GM12878 (cell line): Measurements from ENCODE around the gene CHD6. TPM values are rescaled to one million over a fixed set of nuclear protein-coding genes. Genes with fewer than 3 reads are reported as not detected.

Experiments used
- ATAC-seq: fragments of 200-7000 bp; cut with Tn5 transposase; 3 replicates; pipeline ENCODE4 v1.9.1; 2020; ENCODE audit warnings: mild to moderate bottlenecking, moderate library complexity
- BruUV-seq: library from RNA; stranded (reverse); fragments of 400-500 nt; replicated peaks from 2 replicates; lab custom pipeline; 2021; lab: Mats Ljungman, UMichigan
- CTCF ChIA-PET: fragments of 300-600 bp; sonication (Branson Sonifier 250); formaldehyde crosslinking; extraction: SDS; loops from one replicate; lab custom pipeline; 2021; ENCODE audit warnings: inconsistent platforms; lab: Yijun Ruan, JAX
- POLR2A ChIA-PET: fragments of 350-600 bp; formaldehyde crosslinking; extraction: SDS; loops from one replicate; lab custom pipeline; 2021; ENCODE audit warnings: inconsistent platforms; lab: Charles Lee
- RAD21 ChIA-PET: fragments of 300-600 bp; sonication (Branson Sonifier 250); formaldehyde crosslinking; loops from one replicate; lab custom pipeline; 2023; ENCODE audit warnings: antibody characterized with exemption; ENCODE audit not compliant: unreplicated experiment; lab: Charles Lee
- SMC1A ChIA-PET: fragments of 300-600 bp; sonication (Branson Sonifier 250); formaldehyde crosslinking; loops from one replicate; lab custom pipeline; 2023; ENCODE audit not compliant: unreplicated experiment, uncharacterized antibody; lab: Charles Lee
- DNase-seq: peaks from one replicate; pipeline ENCODE4 v3.0.0-alpha.2; 2011; ENCODE audit warnings: low read depth, low spot score
- FAIRE-seq: peaks from 3 replicates; lab custom pipeline; 2011; peaks lifted over from hg19 to GRCh38; lab: Jason Lieb, UNC
- H2AFZ ChIP-seq: 2 replicates; pipeline ENCODE4 v1.6.0; 2011; ENCODE audit warnings: low read depth, low read length, control low read depth; ENCODE audit not compliant: control insufficient read depth
- H3K27ac ChIP-seq: 2 replicates; pipeline ENCODE4 v1.5.1; 2011; ENCODE audit warnings: control low read depth; ENCODE audit not compliant: control insufficient read depth, insufficient read depth
- H3K27me3 ChIP-seq, 2 experiments: replicated peaks in 1 of 2; 2 replicates each; pipeline versions ENCODE4 v1.6.0 to v1.6.1; 2011; ENCODE audit warnings: low read length in 1 of 2; ENCODE audit not compliant: control insufficient read depth in 2 of 2, insufficient read depth in 2 of 2
- H3K36me3 ChIP-seq, 2 experiments: 2 replicates each; pipeline ENCODE4 v1.5.1; 2011; ENCODE audit warnings: low read length in 1 of 2; ENCODE audit not compliant: control insufficient read depth in 2 of 2, insufficient read depth in 2 of 2
- H3K4me1 ChIP-seq: 2 replicates; pipeline ENCODE4 v1.6.1; 2011; ENCODE audit warnings: mild to moderate bottlenecking, low read length, moderate library complexity, mixed read lengths; ENCODE audit not compliant: control insufficient read depth, insufficient read depth
- H3K4me2 ChIP-seq: 2 replicates; pipeline ENCODE4 v1.6.0; 2011; ENCODE audit warnings: control low read depth; ENCODE audit not compliant: control insufficient read depth, insufficient read depth
- H3K4me3 ChIP-seq: fragments of 200-600 bp; sonication (generic); 2 replicates; pipeline ENCODE4 v1.5.1; 2016
- H3K79me2 ChIP-seq: 2 replicates; pipeline ENCODE4 v1.6.0; 2011; ENCODE audit warnings: low read length; ENCODE audit not compliant: control insufficient read depth, insufficient read depth
- H3K9ac ChIP-seq: 2 replicates; pipeline ENCODE4 v1.8.0; 2011; ENCODE audit warnings: low read length, control low read depth, mixed read lengths; ENCODE audit not compliant: control insufficient read depth, insufficient read depth
- H3K9me3 ChIP-seq: replicated peaks from 3 replicates; pipeline ENCODE4 v1.5.1; 2011; ENCODE audit warnings: mild to moderate bottlenecking, low read length; ENCODE audit not compliant: control insufficient read depth, insufficient read depth
- H4K20me1 ChIP-seq: 2 replicates; pipeline ENCODE4 v1.6.0; 2011; ENCODE audit not compliant: control insufficient read depth, insufficient read depth
- BHLHE40 ChIP-seq, 2 experiments: fragments of 450-650 bp in 1 of 2; IDR thresholded peaks; 2 replicates each; pipeline ENCODE4 v1.6.1; 2011 to 2017; ENCODE audit warnings: low read depth in 2 of 2, borderline replicate concordance in 1 of 2, improper control_type of control experiment in 1 of 2, low read length in 1 of 2, mild to moderate bottlenecking in 1 of 2
- HDAC2 ChIP-seq: fragments of 200-600 bp; sonication (generic); IDR thresholded peaks from 2 replicates; pipeline ENCODE4 v1.6.1; 2017
- IKZF2 ChIP-seq, 2 experiments: fragments of 450-650 bp; IDR thresholded peaks; 2 replicates each; pipeline ENCODE4 v1.6.1; 2017; ENCODE audit warnings: mild to moderate bottlenecking in 2 of 2, moderate library complexity in 2 of 2
- JUNB ChIP-seq: IDR thresholded peaks from 2 replicates; pipeline ENCODE4 v1.6.1; 2016; ENCODE audit warnings: antibody characterized with exemption, mild to moderate bottlenecking
- MLLT1 ChIP-seq: fragments of 450-650 bp; IDR thresholded peaks from 2 replicates; pipeline ENCODE4 v1.6.1; 2016; ENCODE audit warnings: mild to moderate bottlenecking
- MTA2 ChIP-seq: fragments of 450-650 bp; IDR thresholded peaks from 2 replicates; pipeline ENCODE4 v1.6.1; 2016; ENCODE audit warnings: low read depth, mild to moderate bottlenecking, moderate library complexity
- PML ChIP-seq: IDR thresholded peaks from 2 replicates; pipeline ENCODE4 v1.6.1; 2012; ENCODE audit warnings: low read length, inconsistent platforms
- SREBF2 ChIP-seq: IDR thresholded peaks from 2 replicates; pipeline ENCODE4 v1.6.1; 2012; ENCODE audit warnings: mild to moderate bottlenecking, low read length
- WRNIP1 ChIP-seq: IDR thresholded peaks from 2 replicates; pipeline ENCODE4 v1.6.1; 2011; ENCODE audit warnings: low read depth, low read length, improper control_type of control experiment, borderline replicate concordance
- WGBS: methylation state at CpG from one replicate; pipeline ENCODE4 v1.1.6; 2016; ENCODE audit warnings: low lambda C conversion rate; ENCODE audit not compliant: insufficient replicate concordance, insufficient coverage; ENCODE audit errors: missing lambda C conversion rate; 5-methylcytosine and 5-hydroxymethylcytosine counted together
- in situ Hi-C: fragments of 300-500 bp; cut with MboI; formaldehyde crosslinking; loops from 9 replicates; pipeline ENCODE4 v1.14.3; 2018; ENCODE audit warnings: mixed read lengths
- intact Hi-C: fragments of 100-400 bp; cut with micrococcal nuclease; formaldehyde crosslinking; loops from one replicate; pipeline ENCODE4 v1.14.2; 2022; ENCODE audit not compliant: unreplicated experiment
- polyA plus RNA-seq, 11 experiments: library from polyadenylated mRNA; depleted of rRNA in 4 of 11; unstranded in 6 of 11; stranded (reverse) in 5 of 11; fragments of >200 nt; fragmentation: Nextera tagmentation in 4 of 11; fragmentation: Illumina TruSeq in 1 of 11; extraction: Ambion mirVana in 4 of 11; extraction: Trizol in 1 of 11; gene quantifications; 1 replicate in 1 of 11; 2 replicates in 10 of 11; pipeline versions ENCODE4 v1.2.1 to v1.2.3, GENCODE V29; 2011 to 2016; ENCODE audit warnings: inconsistent platforms in 2 of 11, missing spikeins in 2 of 11, low read depth in 1 of 11
- total RNA-seq, 4 experiments: library from RNA; depleted of rRNA in 3 of 4; stranded (reverse); fragments of >200 nt in 3 of 4; fragmentation: Illumina TruSeq in 1 of 4; extraction: Trizol in 1 of 4; gene quantifications; 2 replicates each; pipeline versions ENCODE4 v1.2.1 to v1.2.3, GENCODE V29; 2013 to 2021
- TF ChIP-seq, protein P1 (sequence below): fragments of 450-650 bp; IDR thresholded peaks from 2 replicates; pipeline ENCODE4 v1.6.1; 2016; ENCODE audit warnings: mild to moderate bottlenecking
- TF ChIP-seq, protein P2 (sequence below): fragments of 450-650 bp; IDR thresholded peaks from 2 replicates; pipeline ENCODE4 v1.6.1; 2017; ENCODE audit warnings: low read depth, mild to moderate bottlenecking, moderate library complexity

Gene CHD6
- total and polyA plus RNA-seq, 10 of the 15 experiments (the other 5 are each of a cell fraction or from before 2014, with no cell fraction given) = 4.3 to 25.5 (median 17.1) TPM

GRCh38 chr20:41553142-41553879 lies 64.9 kb downstream of the CHD6 start:
- Histone ChIP-seq H3K4me1 (0 out of 2 replicates have a peak, but pooled peaks cover 4% of the 10 kb centered on the region), H4K20me1 (no peaks in the 10 kb centered on the region), H3K4me3 (no peak overlapping the region), H3K9me3 (peaks cover 5% of the 10 kb centered on the region; the same call in 2 of the 3 replicates), H3K79me2 (peaks cover 10% of the 10 kb centered on the region), H3K27me3 (no peaks in the 10 kb centered on the region), H3K27ac (peak overlapping the region; percentile 41), H3K9ac (no peak overlapping the region), H3K4me2 (peak overlapping the region; percentile 15; the same call in 1 of the 2 replicates)
- intact Hi-C loops (no loop called here), in situ Hi-C loops (no loop called here)
- ChIA-PET SMC1A (interaction anchor here (0.8 to 3.9 kb wide), 10 partner anchors 9 to 88 kb away, joined by 3 to 12 read pairs (median 3); no protein-coding TSS in a partner anchor), CTCF (interaction anchor here (0.7 to 1.6 kb wide), 3 partner anchors 10 to 18 kb away, joined by 3 to 7 read pairs (median 3); no protein-coding TSS in a partner anchor), POLR2A (interaction anchor here (0.9 to 2.3 kb wide), 4 partner anchors 18 to 68 kb away, joined by 3 to 7 read pairs (median 4); partner anchors contain the start of gene CHD6), RAD21 (interaction anchor here (0.8 to 4.3 kb wide), 5 partner anchors 10 to 64 kb away, joined by 3 to 33 read pairs (median 6); partner anchors contain the start of gene CHD6)
- no peak for FAIRE-seq
- peak; percentile 84 for ATAC-seq
- WGBS = 67% methylated on average over 9 of the region's 9 CpGs
- no peak for DNase-seq
- peak; percentile 52; the same call in 1 of the 2 replicates for TF ChIP-seq JUNB
- TF ChIP-seq MTA2 = peak; percentile 26; the same call in 1 of the 2 replicates
- TF ChIP-seq PML = no peak
- TF ChIP-seq, protein P1, sequence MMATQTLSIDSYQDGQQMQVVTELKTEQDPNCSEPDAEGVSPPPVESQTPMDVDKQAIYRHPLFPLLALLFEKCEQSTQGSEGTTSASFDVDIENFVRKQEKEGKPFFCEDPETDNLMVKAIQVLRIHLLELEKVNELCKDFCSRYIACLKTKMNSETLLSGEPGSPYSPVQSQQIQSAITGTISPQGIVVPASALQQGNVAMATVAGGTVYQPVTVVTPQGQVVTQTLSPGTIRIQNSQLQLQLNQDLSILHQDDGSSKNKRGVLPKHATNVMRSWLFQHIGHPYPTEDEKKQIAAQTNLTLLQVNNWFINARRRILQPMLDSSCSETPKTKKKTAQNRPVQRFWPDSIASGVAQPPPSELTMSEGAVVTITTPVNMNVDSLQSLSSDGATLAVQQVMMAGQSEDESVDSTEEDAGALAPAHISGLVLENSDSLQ = 0 out of 2 replicates have a peak, but pooled peaks have one; percentile 51
- TF ChIP-seq HDAC2 = no peak
- TF ChIP-seq MLLT1 = peak; percentile 88
- peak; percentile 16 to 41; a peak in 2 of 4 replicates for TF ChIP-seq IKZF2 (IDR thresholded peaks at IDR 0.05)
- TF ChIP-seq BHLHE40 (IDR thresholded peaks at IDR 0.05; ENCODE audit: borderline replicate concordance in 1 of 2, low read depth in 2 of 2, low read length in 1 of 2) = peak in 1 of 2 experiments; percentile 60; a peak in 1 of 4 replicates
- TF ChIP-seq SREBF2 = no peak
- no peak for TF ChIP-seq WRNIP1
- TF ChIP-seq, protein P2, sequence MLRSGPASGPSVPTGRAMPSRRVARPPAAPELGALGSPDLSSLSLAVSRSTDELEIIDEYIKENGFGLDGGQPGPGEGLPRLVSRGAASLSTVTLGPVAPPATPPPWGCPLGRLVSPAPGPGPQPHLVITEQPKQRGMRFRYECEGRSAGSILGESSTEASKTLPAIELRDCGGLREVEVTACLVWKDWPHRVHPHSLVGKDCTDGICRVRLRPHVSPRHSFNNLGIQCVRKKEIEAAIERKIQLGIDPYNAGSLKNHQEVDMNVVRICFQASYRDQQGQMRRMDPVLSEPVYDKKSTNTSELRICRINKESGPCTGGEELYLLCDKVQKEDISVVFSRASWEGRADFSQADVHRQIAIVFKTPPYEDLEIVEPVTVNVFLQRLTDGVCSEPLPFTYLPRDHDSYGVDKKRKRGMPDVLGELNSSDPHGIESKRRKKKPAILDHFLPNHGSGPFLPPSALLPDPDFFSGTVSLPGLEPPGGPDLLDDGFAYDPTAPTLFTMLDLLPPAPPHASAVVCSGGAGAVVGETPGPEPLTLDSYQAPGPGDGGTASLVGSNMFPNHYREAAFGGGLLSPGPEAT = peak; percentile 48; the same call in 1 of the 2 replicates
- TF ChIP-seq, all 136 proteins: peak for 7
- peaks cover 0 to 5% of the 10 kb centered on the region in 2 experiments; a peak in 3 of 4 replicates for H3K36me3 ChIP-seq
- no peak overlapping the region for H2AFZ ChIP-seq
- no TSS peak for BruUV-seq
